GM10248 (cell line): Measurements from ENCODE around the gene TGM6.

Source experiments
- CTCF ChIA-PET: fragments of 300-600 bp; sonication (Branson Sonifier 250); formaldehyde crosslinking; extraction: SDS; loops from one replicate; lab custom pipeline; 2021; ENCODE audit warnings: antibody characterized with exemption; lab: Yijun Ruan, JAX
- POLR2A ChIA-PET: fragments of 350-650 bp; sonication (Branson Sonifier 250); formaldehyde crosslinking; extraction: SDS; loops from one replicate; lab custom pipeline; 2020; ENCODE audit warnings: antibody characterized with exemption; lab: Yijun Ruan, JAX
- DNase-seq: peaks from one replicate; pipeline ENCODE4 v3.0.0; 2012; ENCODE audit errors: extremely low spot score
- TF ChIP-seq, protein P1 (sequence below): IDR thresholded peaks from 2 replicates; pipeline ENCODE4 v1.5.1; 2012; ENCODE audit warnings: mild to moderate bottlenecking, low read depth; ENCODE audit errors: extremely low read depth, missing control alignments, control extremely low read depth

The TGM6 gene

GRCh38 chr20:2397595-2398145, 17.0 kb downstream of the TGM6 start:
- no peak for DNase-seq
- CTCF ChIA-PET = interaction anchor here (1.8 kb wide), 1 partner anchor 10 kb away, joined by 4 read pairs; no protein-coding TSS in a partner anchor

GRCh38 chr20:2398449-2398848, 17.7 kb downstream of the TGM6 start:
- POLR2A ChIA-PET = no interaction called here

More at GRCh38 chr20:2397595-2398145, 17.0 kb downstream of the TGM6 start:
- POLR2A ChIA-PET = no interaction called here
- TF ChIP-seq, protein P1, sequence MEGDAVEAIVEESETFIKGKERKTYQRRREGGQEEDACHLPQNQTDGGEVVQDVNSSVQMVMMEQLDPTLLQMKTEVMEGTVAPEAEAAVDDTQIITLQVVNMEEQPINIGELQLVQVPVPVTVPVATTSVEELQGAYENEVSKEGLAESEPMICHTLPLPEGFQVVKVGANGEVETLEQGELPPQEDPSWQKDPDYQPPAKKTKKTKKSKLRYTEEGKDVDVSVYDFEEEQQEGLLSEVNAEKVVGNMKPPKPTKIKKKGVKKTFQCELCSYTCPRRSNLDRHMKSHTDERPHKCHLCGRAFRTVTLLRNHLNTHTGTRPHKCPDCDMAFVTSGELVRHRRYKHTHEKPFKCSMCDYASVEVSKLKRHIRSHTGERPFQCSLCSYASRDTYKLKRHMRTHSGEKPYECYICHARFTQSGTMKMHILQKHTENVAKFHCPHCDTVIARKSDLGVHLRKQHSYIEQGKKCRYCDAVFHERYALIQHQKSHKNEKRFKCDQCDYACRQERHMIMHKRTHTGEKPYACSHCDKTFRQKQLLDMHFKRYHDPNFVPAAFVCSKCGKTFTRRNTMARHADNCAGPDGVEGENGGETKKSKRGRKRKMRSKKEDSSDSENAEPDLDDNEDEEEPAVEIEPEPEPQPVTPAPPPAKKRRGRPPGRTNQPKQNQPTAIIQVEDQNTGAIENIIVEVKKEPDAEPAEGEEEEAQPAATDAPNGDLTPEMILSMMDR = no peak

GRCh38 chr20:2399390-2399789, 18.7 kb downstream of the TGM6 start:
- CTCF ChIA-PET = interaction anchor here (1.3 to 1.6 kb wide), 2 partner anchors 10 to 12 kb away, joined by 3 to 11 read pairs; no protein-coding TSS in a partner anchor
- TF ChIP-seq, protein P1 = no peak
- DNase-seq = no peak
- POLR2A ChIA-PET = no interaction called here

More at GRCh38 chr20:2398449-2398848, 17.7 kb downstream of the TGM6 start:
- TF ChIP-seq, protein P1 = no peak
- no peak for DNase-seq
- CTCF ChIA-PET = interaction anchor here (1.3 kb wide), 1 partner anchor 11 kb away, joined by 11 read pairs; no protein-coding TSS in a partner anchor

DNA sequence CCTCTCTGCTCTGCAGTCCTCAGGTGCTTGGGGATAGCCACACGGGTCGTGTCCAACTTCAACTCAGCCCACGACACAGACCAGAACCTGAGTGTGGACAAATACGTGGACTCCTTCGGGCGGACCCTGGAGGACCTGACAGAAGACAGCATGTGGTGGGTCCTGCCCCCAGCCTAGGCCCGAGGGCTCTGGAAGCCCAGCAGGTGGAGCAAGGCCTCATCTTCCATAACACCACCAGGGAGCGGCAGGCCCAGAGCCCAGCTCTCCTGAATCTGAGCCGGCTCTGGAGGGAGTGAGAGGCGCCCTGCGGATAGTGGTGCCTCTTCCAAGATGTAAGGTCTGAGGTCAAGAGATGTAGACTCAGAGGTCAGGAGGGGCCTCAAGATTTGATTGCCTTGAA, 19.6 kb downstream of the TGM6 start:
- TF ChIP-seq, protein P1 = no peak
- ChIA-PET POLR2A (no interaction called here), CTCF (interaction anchor here (1.6 kb wide), 1 partner anchor 9 kb away, joined by 3 read pairs; no protein-coding TSS in a partner anchor)
- DNase-seq = no peak

GRCh38 chr20:2401527-2401926, 20.8 kb downstream of the TGM6 start:
- DNase-seq = no peak
- TF ChIP-seq, protein P1 = no peak
- CTCF ChIA-PET = interaction anchor here (3.2 kb wide), 1 partner anchor 14 kb away, joined by 18 read pairs; no protein-coding TSS in a partner anchor
- POLR2A ChIA-PET = no interaction called here

DNA sequence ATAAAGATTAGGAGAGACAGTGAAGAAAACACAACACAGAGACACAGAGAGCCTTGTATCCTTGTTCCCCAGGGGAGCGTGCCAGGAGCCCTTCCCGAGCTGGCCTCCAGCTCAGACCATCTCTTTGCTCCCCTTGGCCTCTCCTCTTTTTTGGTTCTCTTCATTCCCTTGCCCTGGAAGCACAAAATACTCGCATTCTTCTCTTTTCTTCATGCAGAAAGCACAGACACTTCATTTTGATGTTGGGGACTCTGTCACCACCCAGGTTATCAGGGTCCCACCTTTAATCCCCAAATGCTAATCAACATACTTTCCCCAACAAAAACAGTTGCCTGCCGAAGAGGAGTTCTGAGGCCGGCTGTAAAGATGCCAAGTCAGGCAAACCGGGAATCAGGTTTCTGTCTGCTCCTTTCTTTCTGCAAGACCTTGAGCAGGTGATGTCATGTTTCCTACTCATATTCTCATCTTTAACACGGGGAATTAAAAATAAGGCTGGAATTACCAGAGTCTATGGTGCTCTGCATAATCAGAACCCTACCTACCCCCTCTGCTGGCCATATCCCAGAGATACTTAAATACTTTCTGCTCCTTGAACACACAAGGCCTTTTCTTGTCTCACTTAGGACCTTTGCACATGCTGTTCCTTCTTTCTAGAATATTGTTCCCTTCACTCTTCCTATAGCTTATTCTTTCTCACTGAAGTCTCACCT, 21.7 kb downstream of the TGM6 start:
- POLR2A ChIA-PET = no interaction called here
- TF ChIP-seq, protein P1 = peak; percentile 9
- DNase-seq = peak; percentile 26
- CTCF ChIA-PET = interaction anchor here (1.0 to 3.2 kb wide), 4 partner anchors 10 to 195 kb away, joined by 3 to 18 read pairs (median 4); no protein-coding TSS in a partner anchor
